GM12878 (cell line): ENCODE results near the gene LRRC7. TPM values are rescaled to one million over a fixed set of nuclear protein-coding genes. Genes with fewer than 3 reads are reported as not detected.

Source experiments
- ATAC-seq: fragments of 200-7000 bp; cut with Tn5 transposase; 3 replicates; pipeline ENCODE4 v1.9.1; 2020; ENCODE audit warnings: mild to moderate bottlenecking, moderate library complexity
- BruUV-seq: library from RNA; stranded (reverse); fragments of 400-500 nt; replicated peaks from 2 replicates; lab custom pipeline; 2021; lab: Mats Ljungman, UMichigan
- CTCF ChIA-PET: fragments of 300-600 bp; sonication (Branson Sonifier 250); formaldehyde crosslinking; extraction: SDS; loops from one replicate; lab custom pipeline; 2021; ENCODE audit warnings: inconsistent platforms; lab: Yijun Ruan, JAX
- POLR2A ChIA-PET: fragments of 350-600 bp; formaldehyde crosslinking; extraction: SDS; loops from one replicate; lab custom pipeline; 2021; ENCODE audit warnings: inconsistent platforms; lab: Charles Lee
- RAD21 ChIA-PET: fragments of 300-600 bp; sonication (Branson Sonifier 250); formaldehyde crosslinking; loops from one replicate; lab custom pipeline; 2023; ENCODE audit warnings: antibody characterized with exemption; ENCODE audit not compliant: unreplicated experiment; lab: Charles Lee
- SMC1A ChIA-PET: fragments of 300-600 bp; sonication (Branson Sonifier 250); formaldehyde crosslinking; loops from one replicate; lab custom pipeline; 2023; ENCODE audit not compliant: unreplicated experiment, uncharacterized antibody; lab: Charles Lee
- DNase-seq: peaks from one replicate; pipeline ENCODE4 v3.0.0-alpha.2; 2011; ENCODE audit warnings: low read depth, low spot score
- FAIRE-seq: peaks from 3 replicates; lab custom pipeline; 2011; peaks lifted over from hg19 to GRCh38; lab: Jason Lieb, UNC
- H2AFZ ChIP-seq: 2 replicates; pipeline ENCODE4 v1.6.0; 2011; ENCODE audit warnings: low read depth, low read length, control low read depth; ENCODE audit not compliant: control insufficient read depth
- H3K27ac ChIP-seq: 2 replicates; pipeline ENCODE4 v1.5.1; 2011; ENCODE audit warnings: control low read depth; ENCODE audit not compliant: control insufficient read depth, insufficient read depth
- H3K27me3 ChIP-seq, 2 experiments: replicated peaks in 1 of 2; 2 replicates each; pipeline versions ENCODE4 v1.6.0 to v1.6.1; 2011; ENCODE audit warnings: low read length in 1 of 2; ENCODE audit not compliant: control insufficient read depth in 2 of 2, insufficient read depth in 2 of 2
- H3K36me3 ChIP-seq, 2 experiments: 2 replicates each; pipeline ENCODE4 v1.5.1; 2011; ENCODE audit warnings: low read length in 1 of 2; ENCODE audit not compliant: control insufficient read depth in 2 of 2, insufficient read depth in 2 of 2
- H3K4me1 ChIP-seq: 2 replicates; pipeline ENCODE4 v1.6.1; 2011; ENCODE audit warnings: mild to moderate bottlenecking, low read length, moderate library complexity, mixed read lengths; ENCODE audit not compliant: control insufficient read depth, insufficient read depth
- H3K4me2 ChIP-seq: 2 replicates; pipeline ENCODE4 v1.6.0; 2011; ENCODE audit warnings: control low read depth; ENCODE audit not compliant: control insufficient read depth, insufficient read depth
- H3K4me3 ChIP-seq: fragments of 200-600 bp; sonication (generic); 2 replicates; pipeline ENCODE4 v1.5.1; 2016
- H3K79me2 ChIP-seq: 2 replicates; pipeline ENCODE4 v1.6.0; 2011; ENCODE audit warnings: low read length; ENCODE audit not compliant: control insufficient read depth, insufficient read depth
- H3K9ac ChIP-seq: 2 replicates; pipeline ENCODE4 v1.8.0; 2011; ENCODE audit warnings: low read length, control low read depth, mixed read lengths; ENCODE audit not compliant: control insufficient read depth, insufficient read depth
- H3K9me3 ChIP-seq: replicated peaks from 3 replicates; pipeline ENCODE4 v1.5.1; 2011; ENCODE audit warnings: mild to moderate bottlenecking, low read length; ENCODE audit not compliant: control insufficient read depth, insufficient read depth
- H4K20me1 ChIP-seq: 2 replicates; pipeline ENCODE4 v1.6.0; 2011; ENCODE audit not compliant: control insufficient read depth, insufficient read depth
- CHD2 ChIP-seq: IDR thresholded peaks from 2 replicates; pipeline ENCODE4 v1.6.1; 2011; ENCODE audit warnings: low read depth, low read length, improper control_type of control experiment, borderline replicate concordance
- EP300 ChIP-seq, 2 experiments: fragments of 150-350 bp in 1 of 2; IDR thresholded peaks; 2 replicates each; pipeline ENCODE4 v1.6.1; 2011 to 2012; ENCODE audit warnings: low read depth in 2 of 2, low read length in 2 of 2, borderline replicate concordance in 1 of 2, improper control_type of control experiment in 1 of 2, inconsistent platforms in 1 of 2; ENCODE audit not compliant: control insufficient read depth in 1 of 2
- EZH2 ChIP-seq: IDR thresholded peaks from 2 replicates; pipeline ENCODE4 v1.6.1; 2012; ENCODE audit warnings: low read depth, mild to moderate bottlenecking, control low read depth, inconsistent platforms, low read length, borderline replicate concordance; ENCODE audit not compliant: control insufficient read depth
- HDAC2 ChIP-seq: fragments of 200-600 bp; sonication (generic); IDR thresholded peaks from 2 replicates; pipeline ENCODE4 v1.6.1; 2017
- JUNB ChIP-seq: IDR thresholded peaks from 2 replicates; pipeline ENCODE4 v1.6.1; 2016; ENCODE audit warnings: antibody characterized with exemption, mild to moderate bottlenecking
- MAX ChIP-seq: IDR thresholded peaks from 2 replicates; pipeline ENCODE4 v1.6.1; 2012; ENCODE audit warnings: low read depth, low read length, improper control_type of control experiment
- MLLT1 ChIP-seq: fragments of 450-650 bp; IDR thresholded peaks from 2 replicates; pipeline ENCODE4 v1.6.1; 2016; ENCODE audit warnings: mild to moderate bottlenecking
- NKRF ChIP-seq: fragments of 450-650 bp; conservative IDR thresholded peaks from 2 replicates; pipeline ENCODE4 v1.6.1; 2017; ENCODE audit warnings: mild to moderate bottlenecking, moderate library complexity
- NR2C2 ChIP-seq: IDR thresholded peaks from 2 replicates; pipeline ENCODE4 v1.6.1; 2011; ENCODE audit warnings: borderline replicate concordance, low read depth; ENCODE audit not compliant: control insufficient read depth, insufficient read length
- RUNX3 ChIP-seq: IDR thresholded peaks from 2 replicates; pipeline ENCODE4 v1.6.1; 2012; ENCODE audit warnings: low read length, inconsistent platforms
- STAT1 ChIP-seq: fragments of 450-650 bp; conservative IDR thresholded peaks from 2 replicates; pipeline ENCODE4 v1.6.1; 2014; ENCODE audit warnings: antibody characterized with exemption, mild to moderate bottlenecking
- YBX1 ChIP-seq: fragments of 450-650 bp; IDR thresholded peaks from 2 replicates; pipeline ENCODE4 v1.6.1; 2016; ENCODE audit warnings: antibody characterized with exemption
- ZNF217 ChIP-seq: fragments of 450-650 bp; IDR thresholded peaks from 2 replicates; pipeline ENCODE4 v1.6.1; 2017; ENCODE audit warnings: antibody characterized with exemption, mild to moderate bottlenecking
- ZNF24 ChIP-seq: fragments of 450-650 bp; IDR thresholded peaks from 2 replicates; pipeline ENCODE4 v1.6.1; 2017; ENCODE audit warnings: antibody characterized with exemption, mild to moderate bottlenecking
- ZNF622 ChIP-seq: fragments of 450-650 bp; IDR thresholded peaks from 2 replicates; pipeline ENCODE4 v1.6.1; 2017; ENCODE audit warnings: mild to moderate bottlenecking, inconsistent platforms
- WGBS: methylation state at CpG from one replicate; pipeline ENCODE4 v1.1.6; 2016; ENCODE audit warnings: low lambda C conversion rate; ENCODE audit not compliant: insufficient replicate concordance, insufficient coverage; ENCODE audit errors: missing lambda C conversion rate; 5-methylcytosine and 5-hydroxymethylcytosine counted together
- in situ Hi-C: fragments of 300-500 bp; cut with MboI; formaldehyde crosslinking; loops from 9 replicates; pipeline ENCODE4 v1.14.3; 2018; ENCODE audit warnings: mixed read lengths
- intact Hi-C: fragments of 100-400 bp; cut with micrococcal nuclease; formaldehyde crosslinking; loops from one replicate; pipeline ENCODE4 v1.14.2; 2022; ENCODE audit not compliant: unreplicated experiment
- polyA plus RNA-seq, 11 experiments: library from polyadenylated mRNA; depleted of rRNA in 4 of 11; unstranded in 6 of 11; stranded (reverse) in 5 of 11; fragments of >200 nt; fragmentation: Nextera tagmentation in 4 of 11; fragmentation: Illumina TruSeq in 1 of 11; extraction: Ambion mirVana in 4 of 11; extraction: Trizol in 1 of 11; gene quantifications; 1 replicate in 1 of 11; 2 replicates in 10 of 11; pipeline versions ENCODE4 v1.2.1 to v1.2.3, GENCODE V29; 2011 to 2016; ENCODE audit warnings: inconsistent platforms in 2 of 11, missing spikeins in 2 of 11, low read depth in 1 of 11
- total RNA-seq, 4 experiments: library from RNA; depleted of rRNA in 3 of 4; stranded (reverse); fragments of >200 nt in 3 of 4; fragmentation: Illumina TruSeq in 1 of 4; extraction: Trizol in 1 of 4; gene quantifications; 2 replicates each; pipeline versions ENCODE4 v1.2.1 to v1.2.3, GENCODE V29; 2013 to 2021
- TF ChIP-seq, protein P1 (sequence below): IDR thresholded peaks from 2 replicates; pipeline ENCODE4 v1.6.1; 2011; ENCODE audit warnings: low read depth, mild to moderate bottlenecking, low read length, moderate library complexity, borderline replicate concordance; ENCODE audit errors: extremely low read depth
- TF ChIP-seq, protein P2 (sequence below): fragments of 450-650 bp; formaldehyde crosslinking; IDR thresholded peaks from 2 replicates; pipeline ENCODE4 v1.4.0; 2022; ENCODE audit warnings: mild to moderate bottlenecking, moderate library complexity

Gene LRRC7
- total and polyA plus RNA-seq, 10 of the 15 experiments (the other 5 are each of a cell fraction or from before 2014, with no cell fraction given): 0.05 to 1.4 (median 0.24) TPM; not detected in 5

- no peaks in the 10 kb centered on the region for H4K20me1 ChIP-seq
- RAD21 ChIA-PET: no interaction called here
- FAIRE-seq: no peak
- H3K4me2 ChIP-seq: no peak overlapping the region
- CTCF ChIA-PET: no interaction called here
- no peak overlapping the region for H3K4me3 ChIP-seq
- TF ChIP-seq HDAC2 (no peak), MAX (no peak), STAT1 (no peak), NKRF (no peak), EZH2 (no peak), JUNB (no peak), ZNF217 (no peak), RUNX3 (no peak), MLLT1 (no peak), EP300 (IDR thresholded peaks at IDR 0.05; ENCODE audit: borderline replicate concordance in 1 of 2, control insufficient read depth in 1 of 2, low read depth in 2 of 2, low read length in 2 of 2) (no peak), ZNF24 (no peak), CHD2 (no peak), YBX1 (no peak), ZNF622 (no peak), NR2C2 (no peak)
- TF ChIP-seq, protein P1, sequence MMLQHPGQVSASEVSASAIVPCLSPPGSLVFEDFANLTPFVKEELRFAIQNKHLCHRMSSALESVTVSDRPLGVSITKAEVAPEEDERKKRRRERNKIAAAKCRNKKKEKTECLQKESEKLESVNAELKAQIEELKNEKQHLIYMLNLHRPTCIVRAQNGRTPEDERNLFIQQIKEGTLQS: no peak
- TF ChIP-seq, protein P2, sequence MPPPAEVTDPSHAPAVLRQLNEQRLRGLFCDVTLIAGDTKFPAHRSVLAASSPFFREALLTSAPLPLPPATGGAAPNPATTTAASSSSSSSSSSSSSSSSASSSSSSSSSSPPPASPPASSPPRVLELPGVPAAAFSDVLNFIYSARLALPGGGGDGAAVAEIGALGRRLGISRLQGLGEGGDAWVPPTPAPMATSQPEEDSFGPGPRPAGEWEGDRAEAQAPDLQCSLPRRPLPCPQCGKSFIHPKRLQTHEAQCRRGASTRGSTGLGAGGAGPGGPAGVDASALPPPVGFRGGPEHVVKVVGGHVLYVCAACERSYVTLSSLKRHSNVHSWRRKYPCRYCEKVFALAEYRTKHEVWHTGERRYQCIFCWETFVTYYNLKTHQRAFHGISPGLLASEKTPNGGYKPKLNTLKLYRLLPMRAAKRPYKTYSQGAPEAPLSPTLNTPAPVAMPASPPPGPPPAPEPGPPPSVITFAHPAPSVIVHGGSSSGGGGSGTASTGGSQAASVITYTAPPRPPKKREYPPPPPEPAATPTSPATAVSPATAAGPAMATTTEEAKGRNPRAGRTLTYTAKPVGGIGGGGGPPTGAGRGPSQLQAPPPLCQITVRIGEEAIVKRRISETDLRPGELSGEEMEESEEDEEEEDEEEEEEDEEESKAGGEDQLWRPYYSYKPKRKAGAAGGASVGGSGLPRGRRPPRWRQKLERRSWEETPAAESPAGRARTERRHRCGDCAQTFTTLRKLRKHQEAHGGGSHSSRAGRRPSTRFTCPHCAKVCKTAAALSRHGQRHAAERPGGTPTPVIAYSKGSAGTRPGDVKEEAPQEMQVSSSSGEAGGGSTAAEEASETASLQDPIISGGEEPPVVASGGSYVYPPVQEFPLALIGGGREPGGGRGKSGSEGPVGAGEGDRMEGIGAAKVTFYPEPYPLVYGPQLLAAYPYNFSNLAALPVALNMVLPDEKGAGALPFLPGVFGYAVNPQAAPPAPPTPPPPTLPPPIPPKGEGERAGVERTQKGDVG (CRISPR knock-in tag): no peak
- TF ChIP-seq, all 136 proteins: peak for 0
- 18% methylated on average over 2 of the region's 2 CpGs for WGBS
- DNase-seq (no peak), ATAC-seq (no peak)
- Histone ChIP-seq H2AFZ (no peak overlapping the region), H3K9ac (no peak overlapping the region), H3K79me2 (no peaks in the 10 kb centered on the region), H3K27ac (no peak overlapping the region), H3K36me3 (no peaks in the 10 kb centered on the region), H3K4me1 (no peaks in the 10 kb centered on the region), H3K9me3 (no peaks in the 10 kb centered on the region), H3K27me3 (no peaks in the 10 kb centered on the region)
- ChIA-PET SMC1A (no interaction called here), POLR2A (no interaction called here)
- in situ Hi-C loops (no loop called here), intact Hi-C loops (no loop called here)
- BruUV-seq: no TSS peak
These were observed 268.2 kb downstream of the LRRC7 start for GRCh38 chr1:69835955-69836354.
